ENCODE results near the gene SRRM4.
A peak's percentile ranks its signal among the peaks of the same experiment; 100 is the strongest.
"Not testable (repeated sequence)": the region's sequence is repeated elsewhere in the genome, so short reads cannot be mapped to it uniquely, and the experiment has no call there.

SRRM4 gene

DNA sequence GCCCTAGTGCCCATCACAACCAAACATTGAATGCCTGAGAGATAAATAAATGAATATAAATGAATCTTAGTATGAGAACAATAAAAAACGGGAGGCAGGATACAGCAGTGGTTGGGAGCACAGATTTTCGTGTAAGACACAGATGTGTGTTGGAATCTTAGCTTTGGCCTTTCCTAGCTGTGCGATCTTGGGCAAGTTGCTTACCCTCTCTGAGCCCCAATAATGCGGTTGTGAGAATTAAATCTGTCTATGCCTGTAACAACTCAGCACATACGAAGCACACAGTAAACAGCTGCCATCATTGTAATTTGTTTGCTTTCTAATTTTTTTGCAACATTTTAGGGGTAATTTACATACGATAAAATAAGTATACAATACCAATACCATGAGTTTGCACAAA lies 89.8 kb downstream of the SRRM4 start:
- DNase-seq: no peak

DNA sequence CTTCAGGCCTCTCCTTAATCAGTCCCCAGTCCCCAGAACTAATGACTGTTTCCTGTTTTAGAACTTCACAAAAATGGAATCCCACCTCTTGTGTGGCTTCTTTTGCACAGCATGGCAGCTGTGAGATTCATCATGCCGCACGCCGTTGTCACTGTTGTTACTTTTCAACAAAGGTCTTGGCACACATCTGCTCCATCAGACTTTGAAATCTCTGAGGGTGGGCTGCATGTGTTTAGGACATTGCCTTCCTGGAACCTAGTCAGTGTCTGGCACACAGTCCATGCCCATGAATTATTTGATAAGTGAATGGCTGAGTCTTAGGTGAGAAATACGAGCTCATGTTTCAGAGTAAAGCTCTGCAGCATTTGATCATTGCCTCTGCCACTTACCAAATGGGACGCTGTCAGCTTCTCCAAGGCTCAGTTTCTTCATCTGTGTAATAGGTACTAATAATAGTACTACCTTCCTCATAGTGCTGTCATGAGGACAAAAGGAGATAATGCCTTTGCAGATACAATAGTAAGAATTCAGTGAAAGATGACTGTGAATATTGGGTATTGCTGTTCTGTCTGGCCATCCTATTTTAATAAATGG lies 90.4 kb downstream of the SRRM4 start:
- DNase-seq: no peak

DNA sequence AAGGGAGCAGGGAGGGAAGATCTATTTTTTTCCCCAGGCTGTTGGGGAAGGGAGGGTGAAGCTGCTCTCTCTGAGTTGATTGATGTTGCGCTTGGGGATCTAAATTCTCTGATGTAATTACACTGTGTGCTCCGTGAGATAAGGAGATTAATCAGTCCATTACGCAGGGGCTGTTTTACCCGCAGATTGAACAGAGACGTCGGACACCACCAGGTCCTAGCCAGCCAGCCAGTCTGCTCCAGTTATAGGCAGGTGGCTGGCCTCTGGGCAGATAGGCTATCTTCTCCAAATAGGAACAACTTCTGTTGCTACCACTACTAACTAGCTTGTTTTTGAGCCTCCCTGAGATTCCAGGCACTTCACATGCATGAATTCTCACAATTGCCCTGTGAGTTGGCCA lies 91.1 kb downstream of the SRRM4 start:
- no peak for DNase-seq

DNA sequence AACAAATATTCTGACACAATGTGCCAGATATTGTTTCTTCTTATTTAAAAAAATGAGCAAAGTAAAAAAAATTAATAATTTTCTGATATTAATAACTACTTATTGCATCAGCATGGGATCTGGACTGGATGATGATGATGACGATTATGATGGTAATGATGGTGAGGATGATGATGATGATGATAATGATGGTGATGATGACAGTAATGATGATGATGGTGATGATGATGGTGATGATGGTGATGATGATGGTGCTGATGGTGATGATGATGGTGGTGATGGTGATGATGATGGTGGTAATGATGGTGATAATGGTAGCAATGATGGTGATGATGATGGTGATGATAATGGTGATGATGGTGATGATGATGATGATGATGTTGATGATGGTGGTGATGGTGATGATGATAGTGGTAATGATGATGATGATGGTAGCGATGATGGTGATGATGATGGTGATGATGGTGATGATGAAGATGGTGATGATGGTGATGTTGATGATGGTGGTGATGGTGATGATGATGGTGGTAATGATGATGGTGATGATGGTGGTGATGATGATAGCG lies 94.0 kb downstream of the SRRM4 start:
- DNase-seq: no peak

DNA sequence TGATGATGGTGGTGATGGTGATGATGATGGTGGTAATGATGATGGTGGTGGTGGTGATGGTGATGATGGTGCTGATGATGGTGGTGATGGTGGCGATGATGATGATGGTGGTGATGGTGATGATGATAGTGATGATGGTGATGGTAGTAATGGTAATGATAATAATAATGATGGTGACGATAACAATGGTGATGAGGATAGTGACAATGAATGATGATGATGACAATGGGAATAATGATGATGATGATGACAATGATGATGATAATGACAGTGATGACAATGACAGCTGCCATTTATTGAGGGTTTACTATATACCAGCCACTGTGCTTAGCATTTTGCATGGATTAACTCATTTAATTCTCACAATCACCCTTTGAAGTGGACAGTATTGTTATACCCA lies 94.6 kb downstream of the SRRM4 start:
- DNase-seq: no peak

DNA sequence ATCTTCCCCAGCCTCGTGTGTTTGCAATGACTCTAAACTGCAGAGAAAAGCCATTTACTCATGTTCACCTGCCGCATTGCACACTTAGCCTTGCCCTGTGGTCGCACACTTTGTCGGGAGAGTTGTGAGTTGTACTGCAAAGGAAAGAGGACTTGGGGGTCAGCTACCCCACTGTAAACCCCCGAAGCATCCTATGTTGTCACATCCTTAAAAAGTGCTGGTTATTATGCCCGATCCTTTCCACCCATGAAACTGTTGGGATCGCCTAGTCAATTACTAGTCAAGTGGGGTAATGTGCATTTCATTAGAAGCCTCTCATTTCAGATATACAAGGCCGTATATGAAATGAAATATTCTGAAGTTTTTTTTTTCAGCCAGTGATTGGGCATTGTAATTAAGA lies 98.2 kb downstream of the SRRM4 start:
- DNase-seq: no peak

DNA sequence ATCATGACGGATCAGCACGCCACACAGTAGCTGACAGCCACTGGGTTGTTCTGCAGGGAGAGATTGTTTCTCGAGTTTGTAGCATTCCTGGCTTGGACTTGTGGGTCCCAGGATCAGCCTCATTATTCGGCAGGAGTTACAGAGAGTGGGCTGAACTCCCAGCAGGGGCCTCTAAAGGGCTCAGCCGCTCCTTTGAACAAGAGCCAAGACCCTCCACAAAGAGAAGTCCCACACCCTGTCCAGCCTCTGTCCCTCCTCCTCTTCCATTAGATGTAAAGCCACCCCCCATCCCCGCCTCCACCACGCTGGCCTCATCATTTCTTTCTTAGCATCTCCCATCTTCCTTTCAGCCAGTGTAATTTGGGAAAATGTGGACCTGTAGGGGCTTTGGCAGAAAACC lies 100.7 kb downstream of the SRRM4 start:
- DNase-seq: no peak

DNA sequence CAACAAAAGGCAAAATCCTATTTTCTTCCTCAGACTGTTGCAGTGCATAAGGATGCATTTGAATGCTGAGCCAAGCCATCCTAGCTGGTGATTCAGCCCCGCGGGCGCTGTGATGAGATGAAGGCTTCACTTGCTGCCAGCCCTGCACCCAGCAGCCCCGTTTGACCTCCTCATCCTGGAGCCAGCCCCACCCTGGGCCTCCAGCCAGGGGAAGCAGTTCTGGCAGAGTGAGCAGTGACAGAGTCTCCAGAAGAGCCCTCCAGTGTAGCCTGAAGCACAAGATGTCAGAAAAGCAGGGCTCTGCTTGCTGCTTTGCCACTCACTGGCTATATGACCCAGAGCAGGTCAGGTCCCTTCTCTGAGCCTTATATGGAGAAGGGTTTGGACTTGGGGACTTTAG lies 101.2 kb downstream of the SRRM4 start:
- DNase-seq: no peak

DNA sequence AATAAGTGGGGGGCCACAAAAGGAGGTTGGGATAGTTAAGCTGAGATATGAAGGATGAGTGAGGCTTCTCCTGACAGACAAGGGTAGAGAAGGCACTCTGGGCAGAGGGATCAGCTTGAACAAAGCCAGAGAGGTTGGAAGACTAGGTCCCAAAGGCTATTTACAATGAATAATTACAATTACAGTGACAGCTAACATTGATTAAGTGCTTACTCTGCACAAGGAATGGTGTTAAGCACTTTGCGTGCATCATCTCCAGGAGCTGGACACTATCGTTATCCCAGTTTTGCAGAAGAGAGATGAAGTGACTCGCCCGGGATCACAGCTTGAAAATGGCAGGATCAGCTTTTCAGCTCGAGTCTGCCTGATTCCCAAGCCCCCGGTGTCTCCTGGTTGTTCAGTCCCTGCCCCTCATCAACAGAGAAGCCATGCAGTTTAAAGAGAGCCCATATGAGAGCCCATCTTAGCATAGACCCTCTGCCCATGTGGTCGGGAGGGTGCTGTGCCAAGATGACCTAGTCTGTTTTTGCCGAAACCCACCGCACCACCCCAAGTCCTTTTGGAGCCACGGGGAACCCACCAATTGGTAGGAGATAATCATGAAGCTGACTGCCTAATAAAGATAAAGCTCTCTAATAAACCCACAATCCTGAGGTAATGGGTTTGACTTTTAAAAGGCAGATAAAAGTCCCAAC lies 107.5 kb downstream of the SRRM4 start:
- DNase-seq: no peak

DNA sequence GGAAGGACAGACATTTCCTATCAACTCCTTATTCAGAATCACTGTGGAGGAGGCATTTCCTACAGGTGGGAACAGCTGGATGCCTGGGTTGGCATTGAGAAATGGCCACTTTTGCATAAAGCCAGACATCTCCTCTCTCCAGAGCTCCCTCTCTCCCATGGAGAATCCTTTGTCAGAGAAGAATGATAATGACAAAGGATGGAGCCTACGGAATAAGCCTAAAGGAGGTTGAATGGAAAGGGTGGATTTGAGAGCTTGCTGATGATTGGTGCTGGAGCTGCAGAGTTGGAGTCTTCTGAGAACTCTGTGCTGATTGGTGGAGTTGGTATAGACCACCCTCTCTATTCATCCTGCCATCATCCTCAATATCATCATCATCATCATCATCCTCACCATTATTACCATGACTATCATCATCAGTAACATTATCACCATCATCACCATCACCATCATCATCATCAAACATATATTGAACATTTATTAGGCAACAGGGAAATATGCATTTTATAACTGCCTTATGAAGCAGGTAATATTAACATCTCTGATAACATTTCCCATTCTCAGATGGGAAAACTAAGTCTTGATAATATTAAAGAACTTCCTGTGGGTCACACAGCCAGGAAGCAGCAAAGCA lies 108.2 kb downstream of the SRRM4 start:
- no peak for DNase-seq

DNA sequence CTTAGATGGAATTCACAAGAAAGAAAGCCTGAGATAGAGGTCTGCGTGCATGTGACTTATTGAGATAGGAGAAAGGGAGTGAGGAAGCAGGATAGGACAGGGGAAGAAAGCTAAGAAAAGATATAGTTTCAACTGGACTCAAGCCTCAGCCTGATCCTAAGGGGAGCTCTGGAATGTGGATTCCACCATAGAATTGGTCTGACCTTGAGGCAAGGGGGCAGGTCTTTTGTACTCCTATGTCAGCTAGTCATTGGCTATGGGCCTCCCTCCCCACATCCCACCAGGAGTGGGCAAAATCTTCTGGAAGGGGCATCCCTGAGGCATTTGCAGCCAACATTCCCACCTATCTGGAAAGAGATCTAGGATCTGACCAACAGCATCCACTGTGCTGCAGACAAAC lies 108.9 kb downstream of the SRRM4 start:
- DNase-seq: no peak

DNA sequence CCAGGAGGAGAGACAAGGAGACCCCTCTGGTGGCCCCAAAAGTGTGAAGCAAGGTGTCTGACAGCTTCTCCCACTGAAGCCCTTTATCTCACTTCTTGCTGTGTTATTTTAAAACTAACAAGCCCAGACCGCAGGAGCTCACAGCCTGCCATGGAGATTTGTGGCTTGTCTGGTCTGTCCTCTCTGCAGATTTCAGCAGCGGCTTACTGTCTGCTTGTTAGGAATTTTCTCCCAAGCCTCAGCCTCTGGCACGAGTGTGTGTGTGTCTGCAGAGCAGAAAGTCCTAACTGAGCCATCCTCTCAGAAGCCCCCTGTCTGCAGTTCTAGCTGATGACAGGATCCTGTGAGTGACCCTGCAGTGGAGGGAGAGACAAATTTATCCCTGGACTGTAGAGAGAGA lies 109.5 kb downstream of the SRRM4 start:
- no peak for DNase-seq

DNA sequence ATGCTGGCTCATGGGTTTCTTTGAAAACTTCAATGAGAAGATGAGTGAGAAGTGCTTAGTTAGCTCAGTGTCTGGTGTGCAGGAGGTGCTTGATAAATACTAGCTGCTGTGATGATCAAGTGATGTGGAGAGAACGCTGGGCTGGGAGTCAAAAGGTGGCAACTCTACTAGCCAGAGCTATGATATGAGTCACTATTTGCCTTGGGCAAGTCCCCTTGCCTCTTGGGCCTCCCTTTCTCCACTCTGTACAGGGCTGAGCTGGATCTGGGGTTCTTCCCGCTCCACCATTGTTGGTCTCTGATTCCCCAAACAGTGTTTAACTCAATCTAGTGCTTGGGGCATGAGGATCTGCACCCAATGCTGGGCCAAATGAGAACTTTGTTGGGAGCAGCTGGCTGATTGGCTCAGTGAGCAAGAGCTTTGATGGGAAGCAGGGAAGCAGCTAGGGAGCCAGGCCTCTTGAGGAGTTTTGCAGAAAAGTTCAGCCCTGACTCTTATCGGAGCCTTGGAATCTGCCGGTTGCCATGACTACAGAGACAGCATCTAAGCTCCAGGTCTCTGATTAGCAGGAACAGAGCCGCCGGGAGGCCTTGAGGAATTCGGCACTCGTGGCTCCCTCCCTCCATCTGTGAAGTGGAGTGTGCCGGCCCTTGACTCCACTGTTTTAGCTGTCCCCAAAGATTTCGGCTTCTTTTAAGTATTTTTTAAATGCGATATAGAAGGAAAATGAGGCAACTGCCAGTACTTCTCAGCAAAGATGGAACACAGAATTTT lies 115.3 kb downstream of the SRRM4 start:
- no peak for DNase-seq

DNA sequence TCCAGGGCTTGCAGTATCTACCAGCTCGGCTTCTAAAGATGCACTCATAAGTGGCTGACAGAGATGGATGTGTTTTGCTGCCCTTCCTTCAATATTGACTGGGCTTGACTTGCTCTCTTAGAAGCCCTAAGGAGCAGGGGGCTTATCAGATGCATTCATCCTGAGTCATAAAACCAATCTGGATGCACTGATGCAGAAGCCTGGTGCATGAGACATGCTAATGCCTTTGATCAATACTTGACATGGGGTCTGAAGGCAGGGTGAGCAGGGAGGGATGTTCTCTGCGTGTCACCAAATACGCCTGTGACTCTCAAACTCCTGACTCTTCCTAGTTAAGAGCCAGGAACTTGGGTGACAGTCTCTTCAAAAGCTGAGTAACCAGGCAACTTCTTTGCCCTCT lies 119.6 kb downstream of the SRRM4 start:
- DNase-seq: no peak

DNA sequence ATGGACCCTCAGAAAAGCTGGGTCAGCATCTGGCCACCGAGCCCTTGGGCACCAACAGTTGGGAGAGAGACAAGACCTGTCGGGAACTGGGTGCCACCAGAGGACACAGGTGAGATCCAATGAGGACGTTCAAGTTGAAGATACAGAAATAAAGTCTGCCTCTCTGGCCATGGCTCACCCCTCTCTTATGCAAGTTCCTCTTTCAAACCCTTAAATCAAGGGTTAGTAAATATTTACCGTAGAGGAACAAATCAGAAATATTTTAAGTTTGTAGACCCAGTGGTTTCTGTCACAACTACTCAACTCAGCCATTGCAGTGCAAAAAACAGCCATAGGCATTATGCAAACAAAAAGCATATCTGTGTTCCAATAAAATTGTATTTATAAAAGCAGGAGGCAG lies 120.9 kb downstream of the SRRM4 start:
- DNase-seq: no peak

DNA sequence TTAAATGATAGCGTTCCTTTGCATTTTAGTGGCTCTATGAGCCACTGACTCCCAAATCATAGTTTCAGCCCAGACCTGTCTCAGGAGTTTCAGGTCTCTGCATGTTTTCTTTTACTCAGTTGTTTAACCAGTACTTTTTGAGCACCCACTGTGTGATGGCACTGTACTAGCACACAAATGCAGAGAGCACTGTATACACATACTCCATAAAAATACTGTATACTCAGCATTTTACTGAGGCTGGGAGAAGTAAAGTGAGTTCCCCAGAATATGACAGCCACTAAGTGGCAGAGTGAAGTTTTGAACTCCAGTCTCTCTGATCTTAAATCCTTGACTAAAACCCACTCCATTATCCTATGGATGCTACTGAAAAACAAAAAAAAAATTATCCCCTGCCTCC lies 121.4 kb downstream of the SRRM4 start:
- no peak for DNase-seq

DNA sequence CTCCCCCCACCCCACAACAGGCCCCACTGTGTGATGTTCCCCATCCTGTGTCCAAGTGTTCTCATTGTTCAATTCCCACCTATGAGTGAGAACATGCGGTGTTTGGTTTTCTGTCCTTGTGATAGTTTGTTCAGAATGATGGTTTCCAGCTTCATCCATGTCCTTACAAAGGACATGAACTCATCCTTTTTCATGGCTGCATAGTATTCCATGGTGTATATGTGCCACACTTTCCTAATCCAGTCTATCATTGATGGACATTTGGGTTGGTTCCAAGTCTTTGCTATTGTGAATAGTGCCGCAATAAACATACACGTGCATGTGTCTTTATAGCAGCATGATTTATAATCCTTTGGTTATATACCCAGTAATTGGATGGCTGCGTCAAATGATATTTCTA lies 123.6 kb downstream of the SRRM4 start:
- DNase-seq: not testable (repeated sequence)

DNA sequence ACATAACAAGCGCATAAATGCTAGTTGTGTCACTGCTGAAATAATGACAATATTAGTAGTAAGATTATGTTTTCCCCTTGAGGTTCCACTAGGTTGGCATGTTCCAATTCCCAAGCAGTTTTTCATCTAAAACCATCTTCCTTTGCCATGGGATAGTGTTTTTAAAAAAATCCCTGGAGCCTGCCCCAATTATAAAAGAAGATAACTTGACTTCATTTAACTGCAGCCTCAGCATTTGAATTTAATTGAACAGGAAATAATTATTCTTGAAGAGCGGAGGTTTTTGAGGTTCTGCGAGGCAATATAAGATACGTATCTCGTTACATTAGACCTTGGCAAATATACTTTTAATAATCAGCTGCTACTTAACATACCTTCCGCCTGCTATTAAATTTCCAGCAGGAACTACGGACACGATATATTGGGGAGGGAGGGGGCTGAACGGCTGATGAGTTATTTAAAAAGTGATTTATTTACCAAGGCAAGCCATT lies 132.2 kb downstream of the SRRM4 start:
- no peak for DNase-seq

DNA sequence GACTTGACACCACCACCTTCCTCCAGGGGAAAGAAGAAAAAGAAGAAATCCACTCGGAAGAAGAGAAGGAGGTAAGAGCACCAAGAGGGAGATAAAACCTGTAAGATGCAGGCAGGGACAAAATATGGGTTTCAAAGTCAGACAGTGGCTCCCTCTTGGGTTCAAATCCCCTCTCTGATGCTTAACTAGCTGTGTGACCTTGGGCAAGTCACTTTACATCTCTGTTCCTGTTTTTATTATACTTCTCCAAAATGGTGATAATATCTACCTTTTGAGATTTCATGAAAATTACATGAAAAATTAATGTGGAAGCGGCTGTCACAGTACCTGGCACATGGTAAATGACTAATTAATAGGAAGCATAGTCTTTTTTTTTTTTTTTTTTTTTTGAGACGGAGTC lies 133.0 kb downstream of the SRRM4 start:
- no peak for DNase-seq

DNA sequence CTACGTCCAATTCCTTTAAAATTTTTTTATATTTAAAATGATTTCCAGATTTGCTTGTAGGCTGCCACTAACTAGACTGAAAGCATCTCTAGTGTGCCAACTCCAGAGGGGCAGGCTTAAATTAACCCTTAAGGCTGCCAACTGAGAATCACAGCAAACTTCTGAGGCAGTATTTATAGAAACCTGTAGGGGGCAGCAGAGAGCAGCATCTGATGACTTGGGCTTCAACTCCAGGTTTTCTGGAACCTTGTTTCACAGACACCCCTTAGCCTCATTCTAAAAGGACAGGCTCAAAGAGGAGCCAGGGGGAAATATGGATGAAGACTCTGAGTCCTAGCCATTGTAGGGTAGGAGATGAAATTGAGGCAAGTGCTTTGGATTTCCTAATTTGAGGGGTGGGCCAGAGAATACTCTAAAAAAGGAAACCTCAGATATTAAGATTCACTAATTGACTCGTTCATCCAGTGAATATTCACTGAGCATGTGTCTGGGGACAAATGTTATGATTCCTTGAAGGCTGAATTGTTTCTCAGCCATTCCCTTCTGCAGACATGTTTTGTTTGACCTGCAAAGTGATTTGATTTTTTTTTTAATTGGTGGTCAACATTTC lies 134.1 kb downstream of the SRRM4 start:
- DNase-seq: peak; percentile 35

DNA sequence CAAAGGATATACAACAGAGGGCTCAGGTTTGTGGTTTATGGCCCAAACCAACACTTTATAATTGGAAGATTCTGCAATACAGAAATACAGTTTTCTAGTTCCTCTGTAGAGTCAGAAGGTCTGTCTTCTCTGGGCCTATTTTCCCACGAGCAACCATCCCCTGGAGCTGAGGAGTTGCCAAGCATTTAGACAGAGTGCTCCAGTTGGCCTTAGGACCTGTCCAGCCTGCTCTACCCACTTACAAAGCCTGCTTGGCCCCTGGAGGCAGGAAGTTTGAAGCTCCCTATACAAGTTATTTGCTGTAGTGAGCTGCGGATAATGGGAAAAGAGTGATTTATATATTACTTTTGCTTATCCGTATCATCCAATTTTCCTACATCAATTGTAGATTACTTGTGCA lies 136.6 kb downstream of the SRRM4 start:
- DNase-seq: no peak

DNA sequence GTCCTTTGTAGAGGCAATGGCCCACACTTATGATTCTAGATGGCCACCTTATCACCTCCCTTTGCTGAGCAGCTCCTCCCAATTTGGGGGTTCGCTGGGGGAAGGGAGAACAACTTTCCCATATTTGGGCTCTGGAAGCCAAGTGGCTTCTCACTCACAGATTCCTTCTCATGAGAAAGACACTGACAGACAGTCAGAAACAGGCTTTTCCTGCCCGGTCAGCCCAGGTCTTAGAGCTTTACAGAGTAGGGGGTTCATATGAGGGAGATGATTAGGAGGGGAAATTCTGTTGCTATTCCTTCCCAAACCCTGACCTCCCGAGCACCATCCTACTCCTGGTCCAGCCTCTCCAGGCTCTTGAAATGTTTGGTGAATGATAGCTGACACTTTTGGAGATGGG lies 137.3 kb downstream of the SRRM4 start:
- no peak for DNase-seq

DNA sequence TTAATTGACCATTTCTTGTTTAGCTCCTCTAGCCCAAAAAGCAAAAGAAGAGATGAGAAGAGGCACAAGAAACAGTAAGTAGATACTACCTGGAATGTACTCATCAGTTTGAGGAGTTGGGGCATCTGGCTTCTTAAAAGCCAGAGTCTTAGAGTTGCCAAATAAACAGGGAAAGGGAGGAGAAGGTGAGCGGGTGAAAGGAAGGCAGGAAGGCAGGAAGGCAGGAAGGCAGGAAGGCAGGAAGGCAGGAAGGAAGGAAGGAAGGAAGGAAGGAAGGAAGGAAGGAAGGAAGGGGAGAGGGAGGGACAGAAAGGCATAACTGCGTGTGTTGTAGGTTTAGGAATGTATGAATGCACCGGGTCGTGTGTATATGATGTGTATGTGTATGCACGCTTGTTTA lies 140.7 kb downstream of the SRRM4 start:
- no peak for DNase-seq

All from fibroblast of skin of scalp (primary cell).